Activated CD4-positive, CD25-positive, alpha-beta regulatory T cell treated with anti-CD3 and anti-CD28 coated beads, Interleukin-2, amount 50 U/mL, for 72 hours (primary cell): ENCODE data around the gene SAP25.
"Not testable (repeated sequence)": the region's sequence is repeated elsewhere in the genome, so short reads cannot be mapped to it uniquely, and the experiment has no call there.

Source experiments
- DNase-seq: peaks from one replicate; pipeline ENCODE4 v3.0.0; 2021

The SAP25 gene

DNA sequence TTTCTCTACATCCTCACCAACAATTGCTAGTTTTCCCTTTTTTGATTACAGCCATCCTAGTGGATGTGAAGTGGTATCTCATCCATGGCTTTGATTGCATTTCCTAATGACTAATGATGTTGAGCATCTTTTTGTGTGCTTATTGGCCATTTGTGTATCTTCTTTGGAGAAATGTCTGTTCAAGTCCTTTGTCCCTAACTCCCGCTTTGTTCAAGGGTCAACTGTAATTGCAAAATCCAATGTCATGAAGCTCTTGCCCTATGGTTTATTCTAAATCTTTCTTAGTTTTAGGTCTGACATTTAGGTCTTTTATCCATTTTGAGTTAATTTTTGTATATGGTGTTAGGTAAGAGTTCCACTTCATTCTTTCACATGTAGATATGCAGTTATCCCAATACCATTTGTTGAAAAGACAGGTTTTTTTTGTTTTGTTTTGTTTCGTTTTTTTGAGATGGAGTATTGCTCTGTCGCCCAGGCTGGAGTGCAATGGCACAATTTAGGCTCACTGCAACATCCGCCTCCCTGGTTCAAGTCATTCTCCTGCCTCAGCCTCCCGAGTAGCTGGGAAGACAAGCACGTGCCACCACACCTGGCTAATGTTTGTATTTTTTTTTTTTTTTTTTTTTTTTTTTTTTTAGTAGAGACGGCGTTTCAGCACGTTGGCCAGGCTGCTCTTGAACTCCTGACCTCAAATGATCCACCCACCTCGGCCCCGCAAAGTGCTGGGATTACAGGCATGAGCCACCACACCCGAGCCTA is 45.4 kb downstream of the SAP25 start:
- DNase-seq: not testable (repeated sequence)

DNA sequence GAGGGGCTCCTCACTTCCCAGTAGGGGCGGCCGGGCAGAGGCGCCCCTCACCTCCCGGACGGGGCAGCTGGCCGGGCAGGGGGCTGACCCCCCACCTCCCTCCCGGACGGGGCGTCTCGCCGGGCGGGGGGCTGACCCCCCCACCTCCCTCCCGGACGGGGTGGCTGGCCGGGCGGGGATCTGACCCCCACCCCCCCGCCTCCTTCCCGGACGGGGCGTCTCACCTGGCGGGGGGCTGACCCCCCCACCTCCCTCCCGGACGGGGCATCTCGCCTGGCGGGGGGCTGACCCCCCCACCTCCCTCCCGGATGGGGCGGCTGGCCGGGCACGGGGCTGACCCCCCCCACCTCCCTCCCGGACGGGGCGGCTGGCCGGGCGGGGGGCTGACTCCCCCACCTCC is 50.5 kb downstream of the SAP25 start:
- not testable (repeated sequence) for DNase-seq
